Measurements from ENCODE around the gene SRM.

The SRM gene

DNA sequence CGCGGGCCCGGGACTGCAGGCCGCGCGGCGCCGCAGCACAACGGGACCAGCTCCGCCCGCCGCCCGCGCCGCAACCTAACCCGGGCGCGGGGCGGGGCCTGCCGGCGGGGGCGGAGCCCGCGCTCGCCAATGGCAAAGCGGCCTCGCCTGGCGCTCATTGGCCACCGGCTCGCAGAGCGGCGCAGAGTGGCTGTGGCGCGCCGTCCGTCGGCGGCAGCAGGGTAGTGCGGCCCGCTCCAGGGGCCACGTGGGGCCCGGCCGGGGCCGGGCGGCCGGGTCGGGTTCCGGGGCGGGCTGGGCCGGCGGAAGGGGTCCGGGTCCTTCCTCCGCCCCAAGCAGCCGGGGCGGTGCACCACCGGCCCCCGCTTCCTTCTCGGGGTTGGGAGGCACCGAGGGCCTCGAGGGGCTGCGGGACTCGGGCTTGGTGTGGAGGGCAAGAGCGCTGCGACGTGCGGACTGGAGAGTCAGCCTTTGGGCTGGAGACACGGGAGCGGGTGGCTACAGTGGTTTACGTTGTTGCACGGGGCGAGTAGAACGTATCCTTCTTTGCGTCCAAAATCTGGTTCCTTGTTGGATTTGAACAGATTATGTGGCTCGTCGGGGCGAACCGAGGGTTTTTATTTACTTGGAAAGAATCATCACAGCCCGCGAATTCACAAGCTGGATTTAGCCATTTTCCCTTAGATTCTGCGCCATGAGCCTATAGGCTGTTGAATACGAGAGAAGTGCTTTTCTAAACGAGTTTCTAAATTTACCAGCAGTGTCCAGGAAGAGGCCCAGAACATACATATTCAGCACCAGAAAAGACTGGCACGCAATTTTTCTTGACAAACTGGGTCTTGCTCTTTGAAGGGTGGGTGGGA is at the start of gene SRM (continued):
- TF ChIP-seq ZNF529 (tag by site-specific recombination; IDR thresholded peaks at IDR 0.05; ENCODE audit: insufficient replicate concordance) (no peak), ZNF426 (tag by site-specific recombination; IDR thresholded peaks at IDR 0.05) (no peak), ZNF174 (tag by site-specific recombination; IDR thresholded peaks at IDR 0.05) (no peak), ZNF112 (tag by site-specific recombination; IDR thresholded peaks at IDR 0.05) (no peak), ZNF521 (tag by site-specific recombination; IDR thresholded peaks at IDR 0.05) (no peak), ZNF132 (tag by site-specific recombination; IDR thresholded peaks at IDR 0.05; ENCODE audit: borderline replicate concordance) (no peak), SCRT1 (tag by site-specific recombination; IDR thresholded peaks at IDR 0.05; ENCODE audit: borderline replicate concordance) (no peak), ZNF335 (tag by site-specific recombination; conservative IDR thresholded peaks at IDR 0.05) (peak; percentile 72), ZNF211 (tag by site-specific recombination; IDR thresholded peaks at IDR 0.05; ENCODE audit: low read depth) (no peak), ZNF140 (tag by site-specific recombination; IDR thresholded peaks at IDR 0.05) (no peak), ZNF501 (tag by site-specific recombination; IDR thresholded peaks at IDR 0.05) (no peak), ZNF302 (tag by site-specific recombination; IDR thresholded peaks at IDR 0.05; ENCODE audit: low read depth) (no peak), HOXA7 (CRISPR knock-in tag; IDR thresholded peaks at IDR 0.05; ENCODE audit: borderline replicate concordance) (no peak), ZNF394 (tag by site-specific recombination; IDR thresholded peaks at IDR 0.05; ENCODE audit: borderline replicate concordance) (no peak), MYNN (tag by site-specific recombination; IDR thresholded peaks at IDR 0.05; ENCODE audit: borderline replicate concordance) (no peak), ZNF600 (tag by site-specific recombination; IDR thresholded peaks at IDR 0.05) (peak; percentile 68), KLF16 (tag by site-specific recombination; IDR thresholded peaks at IDR 0.05) (peak; percentile 54; the same call in 1 of the 2 replicates), ZNF423 (tag by site-specific recombination; IDR thresholded peaks at IDR 0.05) (no peak), ZNF747 (tag by site-specific recombination; IDR thresholded peaks at IDR 0.05) (no peak), IKZF3 (tag by site-specific recombination; IDR thresholded peaks at IDR 0.05) (no peak), ZNF239 (tag by site-specific recombination; IDR thresholded peaks at IDR 0.05) (no peak), ZBTB8A (tag by site-specific recombination; IDR thresholded peaks at IDR 0.05) (peak; percentile 59)
- TF ChIP-seq, protein P1, sequence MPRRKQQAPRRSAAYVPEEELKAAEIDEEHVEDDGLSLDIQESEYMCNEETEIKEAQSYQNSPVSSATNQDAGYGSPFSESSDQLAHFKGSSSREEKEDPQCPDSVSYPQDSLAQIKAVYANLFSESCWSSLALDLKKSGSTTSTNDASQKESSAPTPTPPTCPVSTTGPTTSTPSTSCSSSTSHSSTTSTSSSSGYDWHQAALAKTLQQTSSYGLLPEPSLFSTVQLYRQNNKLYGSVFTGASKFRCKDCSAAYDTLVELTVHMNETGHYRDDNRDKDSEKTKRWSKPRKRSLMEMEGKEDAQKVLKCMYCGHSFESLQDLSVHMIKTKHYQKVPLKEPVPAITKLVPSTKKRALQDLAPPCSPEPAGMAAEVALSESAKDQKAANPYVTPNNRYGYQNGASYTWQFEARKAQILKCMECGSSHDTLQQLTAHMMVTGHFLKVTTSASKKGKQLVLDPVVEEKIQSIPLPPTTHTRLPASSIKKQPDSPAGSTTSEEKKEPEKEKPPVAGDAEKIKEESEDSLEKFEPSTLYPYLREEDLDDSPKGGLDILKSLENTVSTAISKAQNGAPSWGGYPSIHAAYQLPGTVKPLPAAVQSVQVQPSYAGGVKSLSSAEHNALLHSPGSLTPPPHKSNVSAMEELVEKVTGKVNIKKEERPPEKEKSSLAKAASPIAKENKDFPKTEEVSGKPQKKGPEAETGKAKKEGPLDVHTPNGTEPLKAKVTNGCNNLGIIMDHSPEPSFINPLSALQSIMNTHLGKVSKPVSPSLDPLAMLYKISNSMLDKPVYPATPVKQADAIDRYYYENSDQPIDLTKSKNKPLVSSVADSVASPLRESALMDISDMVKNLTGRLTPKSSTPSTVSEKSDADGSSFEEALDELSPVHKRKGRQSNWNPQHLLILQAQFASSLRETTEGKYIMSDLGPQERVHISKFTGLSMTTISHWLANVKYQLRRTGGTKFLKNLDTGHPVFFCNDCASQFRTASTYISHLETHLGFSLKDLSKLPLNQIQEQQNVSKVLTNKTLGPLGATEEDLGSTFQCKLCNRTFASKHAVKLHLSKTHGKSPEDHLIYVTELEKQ (tag by site-specific recombination; IDR thresholded peaks at IDR 0.05; ENCODE audit: borderline replicate concordance): no peak
- TF ChIP-seq, protein P2, sequence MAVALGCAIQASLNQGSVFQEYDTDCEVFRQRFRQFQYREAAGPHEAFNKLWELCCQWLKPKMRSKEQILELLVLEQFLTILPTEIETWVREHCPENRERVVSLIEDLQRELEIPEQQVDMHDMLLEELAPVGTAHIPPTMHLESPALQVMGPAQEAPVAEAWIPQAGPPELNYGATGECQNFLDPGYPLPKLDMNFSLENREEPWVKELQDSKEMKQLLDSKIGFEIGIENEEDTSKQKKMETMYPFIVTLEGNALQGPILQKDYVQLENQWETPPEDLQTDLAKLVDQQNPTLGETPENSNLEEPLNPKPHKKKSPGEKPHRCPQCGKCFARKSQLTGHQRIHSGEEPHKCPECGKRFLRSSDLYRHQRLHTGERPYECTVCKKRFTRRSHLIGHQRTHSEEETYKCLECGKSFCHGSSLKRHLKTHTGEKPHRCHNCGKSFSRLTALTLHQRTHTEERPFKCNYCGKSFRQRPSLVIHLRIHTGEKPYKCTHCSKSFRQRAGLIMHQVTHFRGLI (tag by site-specific recombination; IDR thresholded peaks at IDR 0.05): no peak
- TF ChIP-seq, protein P3, sequence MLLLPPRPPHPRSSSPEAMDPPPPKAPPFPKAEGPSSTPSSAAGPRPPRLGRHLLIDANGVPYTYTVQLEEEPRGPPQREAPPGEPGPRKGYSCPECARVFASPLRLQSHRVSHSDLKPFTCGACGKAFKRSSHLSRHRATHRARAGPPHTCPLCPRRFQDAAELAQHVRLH (tag by site-specific recombination; IDR thresholded peaks at IDR 0.05): no peak
- TF ChIP-seq, protein P4, sequence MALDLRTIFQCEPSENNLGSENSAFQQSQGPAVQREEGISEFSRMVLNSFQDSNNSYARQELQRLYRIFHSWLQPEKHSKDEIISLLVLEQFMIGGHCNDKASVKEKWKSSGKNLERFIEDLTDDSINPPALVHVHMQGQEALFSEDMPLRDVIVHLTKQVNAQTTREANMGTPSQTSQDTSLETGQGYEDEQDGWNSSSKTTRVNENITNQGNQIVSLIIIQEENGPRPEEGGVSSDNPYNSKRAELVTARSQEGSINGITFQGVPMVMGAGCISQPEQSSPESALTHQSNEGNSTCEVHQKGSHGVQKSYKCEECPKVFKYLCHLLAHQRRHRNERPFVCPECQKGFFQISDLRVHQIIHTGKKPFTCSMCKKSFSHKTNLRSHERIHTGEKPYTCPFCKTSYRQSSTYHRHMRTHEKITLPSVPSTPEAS (tag by site-specific recombination; IDR thresholded peaks at IDR 0.05): no peak
- TF ChIP-seq, protein P5, sequence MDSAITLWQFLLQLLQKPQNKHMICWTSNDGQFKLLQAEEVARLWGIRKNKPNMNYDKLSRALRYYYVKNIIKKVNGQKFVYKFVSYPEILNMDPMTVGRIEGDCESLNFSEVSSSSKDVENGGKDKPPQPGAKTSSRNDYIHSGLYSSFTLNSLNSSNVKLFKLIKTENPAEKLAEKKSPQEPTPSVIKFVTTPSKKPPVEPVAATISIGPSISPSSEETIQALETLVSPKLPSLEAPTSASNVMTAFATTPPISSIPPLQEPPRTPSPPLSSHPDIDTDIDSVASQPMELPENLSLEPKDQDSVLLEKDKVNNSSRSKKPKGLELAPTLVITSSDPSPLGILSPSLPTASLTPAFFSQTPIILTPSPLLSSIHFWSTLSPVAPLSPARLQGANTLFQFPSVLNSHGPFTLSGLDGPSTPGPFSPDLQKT (IDR thresholded peaks at IDR 0.05; ENCODE audit: borderline replicate concordance, low read depth, low read length): no peak
- TF ChIP-seq, protein P6, sequence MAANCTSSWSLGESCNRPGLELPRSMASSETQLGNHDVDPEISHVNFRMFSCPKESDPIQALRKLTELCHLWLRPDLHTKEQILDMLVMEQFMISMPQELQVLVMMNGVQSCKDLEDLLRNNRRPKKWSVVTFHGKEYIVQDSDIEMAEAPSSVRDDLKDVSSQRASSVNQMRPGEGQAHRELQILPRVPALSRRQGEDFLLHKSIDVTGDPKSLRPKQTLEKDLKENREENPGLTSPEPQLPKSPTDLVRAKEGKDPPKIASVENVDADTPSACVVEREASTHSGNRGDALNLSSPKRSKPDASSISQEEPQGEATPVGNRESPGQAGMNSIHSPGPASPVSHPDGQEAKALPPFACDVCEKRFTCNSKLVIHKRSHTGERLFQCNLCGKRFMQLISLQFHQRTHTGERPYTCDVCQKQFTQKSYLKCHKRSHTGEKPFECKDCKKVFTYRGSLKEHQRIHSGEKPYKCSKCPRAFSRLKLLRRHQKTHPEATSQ (tag by site-specific recombination; IDR thresholded peaks at IDR 0.05): 0 out of 2 replicates have a peak, but pooled peaks have one; percentile 46

All from HEK293 (cell line).